Stimulated activated CD8-positive, alpha-beta memory T cell treated with anti-CD3 and anti-CD28 coated beads, Interleukin-4, amount 100 ng/mL, for 24 hours (primary cell): ENCODE results near the gene RAB10.

ENCODE experiments used
- DNase-seq: peaks from one replicate; pipeline ENCODE4 v3.0.0-alpha.2; 2020; ENCODE audit warnings: low read depth

The RAB10 gene

GRCh38 chr2:26178746-26179436 lies 145.0 kb downstream of the RAB10 start:
- DNase-seq, result no peak

- DNase-seq, result no peak
These were observed 145.6 kb downstream of the RAB10 start for GRCh38 chr2:26179446-26179913.

- no peak for DNase-seq
These were observed 148.6 kb downstream of the RAB10 start for GRCh38 chr2:26182441-26182840.

- DNase-seq, result no peak
These were observed 149.2 kb downstream of the RAB10 start for GRCh38 chr2:26182887-26183630.

GRCh38 chr2:26184121-26184520 lies 150.2 kb downstream of the RAB10 start:
- no peak for DNase-seq

GRCh38 chr2:26184555-26185303 lies 150.8 kb downstream of the RAB10 start:
- peak; percentile 73 for DNase-seq

- DNase-seq, result no peak
These were observed 151.5 kb downstream of the RAB10 start for GRCh38 chr2:26185304-26185928.

GRCh38 chr2:26185954-26186770 lies 152.3 kb downstream of the RAB10 start:
- DNase-seq, result no peak
